GM21529 (cell line): ENCODE data around the gene UBL4A.

Experiments
- ATAC-seq: cut with Tn5 transposase; IDR thresholded peaks from one replicate; pipeline ENCODE4 v1.9.1; 2021; ENCODE audit not compliant: unreplicated experiment

The UBL4A gene

DNA sequence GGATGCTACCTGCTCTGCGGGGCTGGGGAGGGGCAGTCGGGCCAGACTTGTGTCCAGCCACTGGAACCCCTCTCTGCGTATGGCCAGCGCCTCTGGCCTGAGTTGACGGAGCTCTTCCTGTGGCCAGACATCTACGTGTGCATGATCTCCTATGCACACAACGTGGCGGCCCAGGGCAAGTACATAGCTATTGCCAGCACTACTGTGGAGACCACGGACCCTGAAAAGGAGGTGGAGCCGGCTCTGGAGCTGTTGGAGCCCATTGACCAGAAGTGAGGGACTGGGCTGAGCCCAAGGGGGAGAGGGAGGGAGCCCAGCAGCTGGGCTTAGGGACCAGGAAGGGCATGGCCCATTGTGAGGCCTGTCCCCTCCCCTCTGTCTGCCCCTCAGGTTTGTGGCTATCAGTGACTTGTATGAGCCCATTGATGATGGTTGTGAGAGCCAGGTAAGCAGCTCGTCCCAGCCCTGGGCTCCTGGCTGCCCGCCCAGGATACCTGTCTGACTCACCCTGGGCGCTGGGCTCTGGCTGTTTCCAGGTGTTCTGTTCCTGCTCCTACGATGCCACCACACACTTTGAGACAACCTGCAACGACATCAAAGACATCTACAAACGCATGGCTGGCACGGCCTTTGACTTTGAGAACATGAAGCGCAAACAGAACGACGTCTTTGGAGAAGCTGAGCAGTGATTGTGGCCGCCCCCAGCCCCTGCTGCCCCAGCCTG lies 44.3 kb downstream of the UBL4A start:
- ATAC-seq = no peak

DNA sequence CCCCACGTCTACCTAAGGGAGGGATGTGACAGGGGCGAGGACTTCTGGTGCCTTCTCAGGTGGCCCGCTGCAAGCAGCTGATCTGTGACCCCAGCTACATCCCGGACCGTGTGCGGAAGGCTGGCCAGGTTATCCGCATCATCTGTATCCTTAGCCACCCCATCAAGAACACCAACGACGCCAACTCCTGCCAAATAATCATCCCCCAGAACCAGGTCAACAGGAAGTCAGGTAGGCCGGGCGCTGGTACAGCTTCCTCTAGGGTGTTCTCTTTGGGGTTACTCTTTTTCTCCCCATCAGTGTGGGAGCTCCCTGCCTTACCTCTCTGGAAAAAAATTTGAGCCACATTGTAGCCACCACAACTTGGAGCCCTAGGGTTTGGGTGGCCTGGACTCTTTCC lies 44.9 kb downstream of the UBL4A start:
- ATAC-seq = no peak

- no peak for ATAC-seq
Measured at GRCh38 chrX:154440623-154441357, 45.6 kb downstream of the UBL4A start.

GRCh38 chrX:154439841-154440240 lies 46.6 kb downstream of the UBL4A start:
- no peak for ATAC-seq

DNA sequence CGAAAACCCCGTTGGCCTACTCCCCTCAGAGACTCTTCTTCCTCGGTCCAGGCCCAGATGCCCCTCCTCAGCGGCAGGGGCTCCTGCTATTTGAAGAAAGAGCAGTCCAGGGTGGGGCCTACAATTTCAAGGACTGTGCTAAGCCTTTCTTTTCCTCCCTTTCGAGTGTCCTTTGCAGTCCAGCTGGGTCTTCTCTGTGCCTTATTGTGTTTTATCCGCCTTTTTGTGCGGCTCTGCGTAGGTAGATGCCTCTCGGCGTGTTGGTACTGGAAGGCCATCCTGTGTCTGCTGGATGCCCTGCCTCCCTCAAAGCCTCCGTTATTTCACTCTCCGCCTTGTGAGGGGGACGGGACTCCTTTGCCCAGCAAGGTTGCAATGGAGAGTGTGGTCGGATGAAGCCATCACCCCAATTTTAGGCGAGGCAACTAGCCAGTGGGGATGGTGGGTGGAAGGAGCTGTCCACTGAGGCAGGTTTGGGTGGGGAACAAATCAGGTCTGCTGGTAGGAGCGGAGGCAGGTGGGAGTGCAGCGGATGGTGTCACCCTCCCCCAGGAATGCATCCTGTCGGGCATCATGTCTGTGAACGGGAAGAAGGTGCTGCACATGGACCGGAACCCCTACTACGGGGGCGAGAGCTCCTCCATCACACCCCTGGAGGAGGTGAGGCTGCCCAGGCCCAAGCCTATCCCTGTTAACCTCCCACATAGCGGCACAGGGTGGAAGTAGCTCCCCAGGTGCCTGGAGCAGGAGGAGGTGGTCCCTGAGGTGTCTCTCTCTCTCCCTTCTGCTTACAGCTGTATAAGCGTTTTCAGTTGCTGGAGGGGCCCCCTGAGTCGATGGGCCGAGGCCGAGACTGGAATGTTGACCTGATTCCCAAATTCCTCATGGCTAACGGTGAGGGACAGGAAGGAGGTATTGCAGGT lies 48.2 kb downstream of the UBL4A start:
- ATAC-seq = no peak

DNA sequence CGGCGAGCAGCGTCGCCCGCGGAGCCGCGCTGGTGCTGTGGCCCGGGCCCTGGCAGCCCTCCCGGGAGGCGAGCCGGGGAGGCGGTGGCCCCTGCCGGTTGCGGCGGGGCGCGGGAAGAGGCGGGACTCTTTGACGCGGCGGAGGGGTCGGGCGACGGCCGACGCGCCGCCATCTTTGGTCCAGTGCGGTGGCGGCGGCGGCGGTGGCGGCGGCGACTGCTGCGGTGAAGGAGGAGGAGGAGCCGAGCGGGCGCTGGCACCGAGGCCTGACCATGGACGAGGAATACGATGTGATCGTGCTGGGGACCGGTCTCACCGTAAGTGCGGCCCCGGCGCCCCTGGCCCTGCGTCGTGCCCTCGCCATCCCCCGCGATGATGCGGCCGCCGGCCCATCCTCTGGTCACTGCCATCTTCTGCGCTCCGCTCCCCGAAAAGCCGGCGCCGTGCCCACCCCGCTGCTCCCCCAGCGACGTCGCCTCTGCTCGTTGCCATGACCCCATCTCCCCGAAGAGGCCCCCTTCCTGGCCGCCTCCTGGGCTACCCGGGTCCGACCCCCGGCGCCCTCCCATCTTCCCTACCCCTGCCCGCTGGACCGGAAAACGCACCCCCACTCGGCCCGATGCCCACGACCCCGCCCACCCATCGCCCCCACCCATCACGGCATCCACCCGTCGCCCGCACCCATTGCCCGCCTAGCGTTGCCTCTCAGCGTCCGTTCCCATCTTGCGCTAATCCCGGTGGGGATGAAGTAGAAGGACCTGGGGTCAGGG lies 49.2 kb downstream of the UBL4A start, which contains the start of gene GDI1:
TSS of gene GDI1 (plus strand) at position 172 of the 770 bp plus-strand sequence. CDS start at position 273, 101 bp downstream.
- ATAC-seq = no peak

GRCh38 chrX:154436374-154436982 lies 49.9 kb downstream of the UBL4A start:
- no peak for ATAC-seq

DNA sequence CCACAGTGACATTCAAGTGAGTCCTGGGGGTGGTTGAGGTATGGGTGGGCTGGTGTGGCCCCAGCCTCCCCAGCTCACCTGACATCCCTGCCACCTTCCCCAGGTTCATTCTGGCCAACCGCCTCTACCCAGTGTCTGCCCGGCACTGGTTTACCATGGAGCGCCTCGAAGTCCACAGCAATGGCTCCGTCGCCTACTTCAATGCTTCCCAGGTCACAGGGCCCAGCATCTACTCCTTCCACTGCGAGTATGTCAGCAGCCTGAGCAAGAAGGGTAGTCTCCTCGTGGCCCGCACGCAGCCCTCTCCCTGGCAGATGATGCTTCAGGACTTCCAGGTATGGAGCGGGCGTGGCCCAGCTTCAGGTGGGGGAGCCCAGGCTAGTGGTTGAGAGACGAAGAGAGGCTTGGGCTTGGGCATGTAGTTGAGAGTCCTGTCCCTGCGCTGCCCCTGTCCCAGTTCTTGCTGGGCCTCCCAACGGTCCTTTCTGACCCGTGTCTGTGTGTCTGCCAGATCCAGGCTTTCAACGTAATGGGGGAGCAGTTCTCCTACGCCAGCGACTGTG lies 51.2 kb downstream of the UBL4A start:
- ATAC-seq = no peak

GRCh38 chrX:154434394-154435168 lies 51.8 kb downstream of the UBL4A start:
- ATAC-seq = no peak
